ENCODE results near the gene MAML2. TPM values are rescaled to one million over a fixed set of nuclear protein-coding genes. Genes with fewer than 3 reads are reported as not detected.

Gene MAML2
- total RNA-seq, 1 donor from 2014 or later = 1.3 TPM

DNA sequence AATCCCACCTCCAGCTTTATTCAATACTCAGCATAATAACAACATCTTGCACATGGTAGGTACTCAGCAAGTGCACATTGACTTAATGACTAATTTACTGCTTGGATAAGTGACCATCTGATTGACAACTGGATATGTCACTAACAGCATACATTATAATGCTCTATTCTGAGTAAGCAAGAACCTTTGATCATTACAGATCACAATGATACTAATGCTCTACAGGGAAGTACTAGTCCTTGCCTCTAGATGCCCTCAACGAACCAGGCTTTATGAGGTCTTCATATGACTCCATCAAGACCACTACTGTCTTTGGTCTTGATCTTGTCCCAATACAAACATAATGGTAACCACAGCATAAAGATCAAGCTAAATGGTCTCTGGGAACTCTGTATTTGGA is 251.5 kb downstream of the MAML2 start:
- Histone ChIP-seq H3K4me3 (ENCODE audit: low read depth, low read length) (no peak overlapping the region), H3K27me3 (ENCODE audit: control insufficient read depth, insufficient read depth, low read length) (no peaks in the 10 kb centered on the region), H3K36me3 (ENCODE audit: control insufficient read depth, insufficient read depth, low read length) (peaks cover 3% of the 10 kb centered on the region)
- FAIRE-seq = no peak
- no peak for DNase-seq (ENCODE audit: low read depth)
- TF ChIP-seq CTCF (IDR thresholded peaks at IDR 0.05; ENCODE audit: insufficient read depth, low read length, severe bottlenecking) = no peak

DNA sequence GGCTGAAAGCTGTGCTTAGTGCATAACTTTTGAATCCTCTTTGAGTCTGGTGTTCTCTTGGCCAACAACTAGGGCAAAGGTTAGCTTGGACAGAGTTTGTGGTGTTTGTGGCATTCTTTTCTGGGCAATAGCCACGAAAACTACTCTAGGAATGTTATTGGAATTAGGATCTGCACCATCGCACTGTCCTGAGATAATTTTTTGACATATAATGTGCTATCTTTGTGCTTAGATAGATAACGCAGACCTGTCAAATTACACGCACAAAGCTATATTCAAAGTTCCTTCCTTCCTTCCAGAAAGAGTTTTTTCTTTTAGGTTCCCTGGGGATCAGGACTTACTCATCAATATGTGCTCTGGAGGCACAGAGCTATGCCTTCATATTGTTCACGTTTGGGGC is 252.3 kb downstream of the MAML2 start:
- no peak for FAIRE-seq
- no peak overlapping the region for H3K4me3 ChIP-seq (ENCODE audit: low read depth, low read length)

GRCh38 chr11:96088914-96089313 is 254.1 kb downstream of the MAML2 start:
- FAIRE-seq = no peak
- no peak for DNase-seq (ENCODE audit: low read depth)
- TF ChIP-seq CTCF (IDR thresholded peaks at IDR 0.05; ENCODE audit: insufficient read depth, low read length, severe bottlenecking) = no peak

More for the DNA sequence above, 252.3 kb downstream of the MAML2 start:
- TF ChIP-seq CTCF (IDR thresholded peaks at IDR 0.05; ENCODE audit: insufficient read depth, low read length, severe bottlenecking) = no peak
- H3K36me3 ChIP-seq (ENCODE audit: control insufficient read depth, insufficient read depth, low read length) = peaks cover 3% of the 10 kb centered on the region
- no peaks in the 10 kb centered on the region for H3K27me3 ChIP-seq (ENCODE audit: control insufficient read depth, insufficient read depth, low read length)
- DNase-seq (ENCODE audit: low read depth) = no peak

GRCh38 chr11:96086111-96086510 is 256.9 kb downstream of the MAML2 start:
- TF ChIP-seq CTCF (IDR thresholded peaks at IDR 0.05; ENCODE audit: insufficient read depth, low read length, severe bottlenecking) = no peak
- H3K36me3 ChIP-seq (ENCODE audit: control insufficient read depth, insufficient read depth, low read length) = no peaks in the 10 kb centered on the region
- no peak overlapping the region for H3K4me3 ChIP-seq (ENCODE audit: low read depth, low read length)
- no peaks in the 10 kb centered on the region for H3K27me3 ChIP-seq (ENCODE audit: control insufficient read depth, insufficient read depth, low read length)
- FAIRE-seq (no peak), DNase-seq (ENCODE audit: low read depth) (no peak)

More at GRCh38 chr11:96088914-96089313, 254.1 kb downstream of the MAML2 start:
- H3K36me3 ChIP-seq (ENCODE audit: control insufficient read depth, insufficient read depth, low read length) = peaks cover 3% of the 10 kb centered on the region
- no peaks in the 10 kb centered on the region for H3K27me3 ChIP-seq (ENCODE audit: control insufficient read depth, insufficient read depth, low read length)
- no peak overlapping the region for H3K4me3 ChIP-seq (ENCODE audit: low read depth, low read length)

DNA sequence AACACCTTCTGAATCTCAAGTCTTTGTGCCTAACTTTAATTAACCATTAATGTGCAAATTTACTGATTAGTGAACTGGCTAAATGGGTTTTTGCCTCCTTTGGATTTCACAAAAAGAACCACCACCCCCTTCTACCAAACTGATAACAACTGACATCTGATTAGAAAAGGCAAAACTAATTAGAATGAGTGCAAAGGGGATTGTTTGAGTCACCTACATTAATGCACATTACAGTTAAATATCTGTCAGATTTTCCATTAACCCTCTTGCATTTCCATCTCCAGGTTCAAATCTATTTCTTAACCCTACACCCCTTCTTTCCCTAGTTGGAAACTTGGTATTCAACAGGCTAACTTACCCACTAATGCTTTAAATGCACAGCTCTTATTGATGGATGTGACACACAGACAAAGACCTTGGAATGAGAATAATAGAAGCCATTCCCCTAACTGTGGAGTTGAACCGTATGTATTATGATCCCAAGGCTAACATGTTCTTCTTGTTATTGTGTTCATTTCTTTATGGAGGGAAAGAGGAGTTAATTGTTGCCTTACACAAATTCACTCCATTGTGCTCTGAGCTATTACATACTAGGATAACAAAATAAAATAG is 257.6 kb downstream of the MAML2 start:
- Histone ChIP-seq H3K36me3 (ENCODE audit: control insufficient read depth, insufficient read depth, low read length) (no peaks in the 10 kb centered on the region), H3K4me3 (ENCODE audit: low read depth, low read length) (no peak overlapping the region), H3K27me3 (ENCODE audit: control insufficient read depth, insufficient read depth, low read length) (no peaks in the 10 kb centered on the region)
- TF ChIP-seq CTCF (IDR thresholded peaks at IDR 0.05; ENCODE audit: insufficient read depth, low read length, severe bottlenecking) = no peak
- DNase-seq (ENCODE audit: low read depth) = no peak
- FAIRE-seq = no peak
